ENCODE data around the gene PRKAR1B. TPM values are rescaled to one million over a fixed set of nuclear protein-coding genes. Genes with fewer than 3 reads are reported as not detected.

PRKAR1B gene
- total RNA-seq, 1 experiment from 2014 or later, result 14.1 TPM

- H3K4me1 ChIP-seq (ENCODE audit: control insufficient read depth in 1 of 2, insufficient read depth in 2 of 2, low read length in 2 of 2), result no peaks in the 10 kb centered on the region
- H3K27me3 ChIP-seq (ENCODE audit: insufficient read depth, low read length), result no peaks in the 10 kb centered on the region
- ATAC-seq (no peak), DNase-seq (ENCODE audit: low read depth, low spot score) (no peak)
- no peaks in the 10 kb centered on the region for H3K9me3 ChIP-seq (ENCODE audit: control insufficient read depth in 1 of 2, insufficient read depth in 1 of 2, low read depth in 1 of 2, low read length in 2 of 2)
- H4K20me1 ChIP-seq (ENCODE audit: insufficient read depth), result no peaks in the 10 kb centered on the region
- POLR2A ChIA-PET, result no interaction called here
- CTCF ChIA-PET, result no interaction called here
- peaks cover 3 to 25% of the 10 kb centered on the region in 2 experiments; a peak in 3 of 4 replicates for H3K36me3 ChIP-seq (ENCODE audit: control insufficient read depth in 1 of 2, insufficient read depth in 2 of 2, low read length in 2 of 2)
- H3K4me3 ChIP-seq (replicated peaks in 1 of 2; ENCODE audit: low read depth in 1 of 2, low read length in 2 of 2), result no peak overlapping the region
- no peak overlapping the region for H3K4me2 ChIP-seq (ENCODE audit: low read length)
- no peaks in the 10 kb centered on the region for H3K9me2 ChIP-seq (ENCODE audit: insufficient read depth)
- H3K9ac ChIP-seq (ENCODE audit: low read length), result no peak overlapping the region
- RAD21 ChIA-PET (ENCODE audit: low non-redundant PET in 1 of 2, low total read pairs in 2 of 2, uncharacterized antibody in 2 of 2, unreplicated experiment in 2 of 2), result no interaction called here
- intact Hi-C loops (cut with micrococcal nuclease), result no loop called here
- TF ChIP-seq, protein P1, sequence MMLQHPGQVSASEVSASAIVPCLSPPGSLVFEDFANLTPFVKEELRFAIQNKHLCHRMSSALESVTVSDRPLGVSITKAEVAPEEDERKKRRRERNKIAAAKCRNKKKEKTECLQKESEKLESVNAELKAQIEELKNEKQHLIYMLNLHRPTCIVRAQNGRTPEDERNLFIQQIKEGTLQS (IDR thresholded peaks at IDR 0.05), result no peak
- TF ChIP-seq ZBTB33 (IDR thresholded peaks at IDR 0.05; ENCODE audit: extremely low read depth, insufficient replicate concordance, low read length) (no peak), SRF (IDR thresholded peaks at IDR 0.05; ENCODE audit: low read depth) (no peak), CBX3 (IDR thresholded peaks at IDR 0.05; ENCODE audit: low read depth) (no peak), TCF7L2 (IDR thresholded peaks at IDR 0.05; ENCODE audit: borderline replicate concordance, extremely low read depth, insufficient read depth, insufficient read length) (no peak), CEBPB (IDR thresholded peaks at IDR 0.05; ENCODE audit: low read depth) (no peak), ELF1 (IDR thresholded peaks at IDR 0.05; ENCODE audit: borderline replicate concordance, low read depth) (no peak)
- TF ChIP-seq, protein P2, sequence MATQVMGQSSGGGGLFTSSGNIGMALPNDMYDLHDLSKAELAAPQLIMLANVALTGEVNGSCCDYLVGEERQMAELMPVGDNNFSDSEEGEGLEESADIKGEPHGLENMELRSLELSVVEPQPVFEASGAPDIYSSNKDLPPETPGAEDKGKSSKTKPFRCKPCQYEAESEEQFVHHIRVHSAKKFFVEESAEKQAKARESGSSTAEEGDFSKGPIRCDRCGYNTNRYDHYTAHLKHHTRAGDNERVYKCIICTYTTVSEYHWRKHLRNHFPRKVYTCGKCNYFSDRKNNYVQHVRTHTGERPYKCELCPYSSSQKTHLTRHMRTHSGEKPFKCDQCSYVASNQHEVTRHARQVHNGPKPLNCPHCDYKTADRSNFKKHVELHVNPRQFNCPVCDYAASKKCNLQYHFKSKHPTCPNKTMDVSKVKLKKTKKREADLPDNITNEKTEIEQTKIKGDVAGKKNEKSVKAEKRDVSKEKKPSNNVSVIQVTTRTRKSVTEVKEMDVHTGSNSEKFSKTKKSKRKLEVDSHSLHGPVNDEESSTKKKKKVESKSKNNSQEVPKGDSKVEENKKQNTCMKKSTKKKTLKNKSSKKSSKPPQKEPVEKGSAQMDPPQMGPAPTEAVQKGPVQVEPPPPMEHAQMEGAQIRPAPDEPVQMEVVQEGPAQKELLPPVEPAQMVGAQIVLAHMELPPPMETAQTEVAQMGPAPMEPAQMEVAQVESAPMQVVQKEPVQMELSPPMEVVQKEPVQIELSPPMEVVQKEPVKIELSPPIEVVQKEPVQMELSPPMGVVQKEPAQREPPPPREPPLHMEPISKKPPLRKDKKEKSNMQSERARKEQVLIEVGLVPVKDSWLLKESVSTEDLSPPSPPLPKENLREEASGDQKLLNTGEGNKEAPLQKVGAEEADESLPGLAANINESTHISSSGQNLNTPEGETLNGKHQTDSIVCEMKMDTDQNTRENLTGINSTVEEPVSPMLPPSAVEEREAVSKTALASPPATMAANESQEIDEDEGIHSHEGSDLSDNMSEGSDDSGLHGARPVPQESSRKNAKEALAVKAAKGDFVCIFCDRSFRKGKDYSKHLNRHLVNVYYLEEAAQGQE (IDR thresholded peaks at IDR 0.05; ENCODE audit: low read depth), result no peak
- H2AFZ ChIP-seq (ENCODE audit: low read depth, low read length, poor library complexity, severe bottlenecking), result no peak overlapping the region
- no peak overlapping the region for H3K27ac ChIP-seq (ENCODE audit: low read depth, low read length)
- BruUV-seq (replicated peaks), result no TSS peak
- H3K79me2 ChIP-seq (ENCODE audit: insufficient read depth, low read length), result peaks cover 56% of the 10 kb centered on the region
These were observed 22.1 kb upstream of the PRKAR1B start for GRCh38 chr7:749140-749551.

Data from HCT116 (cell line).